ENCODE measurements around the gene UNC80.

GRCh38 chr2:209805351-209805750, 33.7 kb downstream of the UNC80 start:
- TF ChIP-seq CTCF (IDR thresholded peaks at IDR 0.05) (no peak), POLR2A (IDR thresholded peaks at IDR 0.05) (no peak)

Data from ovary (tissue), 3 donors.